Activated naive CD4-positive, alpha-beta T cell treated with anti-CD3 and anti-CD28 coated beads for 36 hours (primary cell): ENCODE data around the gene SGCA. TPM values are rescaled to one million over a fixed set of nuclear protein-coding genes. Genes with fewer than 3 reads are reported as not detected.

Experiments
- CTCF ChIA-PET: fragments of 350-600 bp; sonication (Branson Sonifier 250); formaldehyde crosslinking; loops from one replicate; lab custom pipeline; 2021; ENCODE audit warnings: antibody characterized with exemption; lab: Charles Lee
- DNase-seq: peaks from one replicate; pipeline ENCODE4 v3.0.0-alpha.2; 2020
- H3K27ac Mint-ChIP-seq: one replicate; pipeline ENCODE4 v1.8.0; 2021; ENCODE audit warnings: mild to moderate bottlenecking, mixed read lengths
- H3K27me3 Mint-ChIP-seq: one replicate; pipeline ENCODE4 v1.8.0; 2021; ENCODE audit warnings: low read depth, mixed read lengths
- H3K36me3 Mint-ChIP-seq: one replicate; pipeline ENCODE4 v1.8.0; 2021; ENCODE audit warnings: low read depth, mixed read lengths
- H3K4me1 Mint-ChIP-seq: one replicate; pipeline ENCODE4 v1.8.0; 2021; ENCODE audit warnings: low read depth, mixed read lengths
- H3K4me3 Mint-ChIP-seq: one replicate; pipeline ENCODE4 v1.8.0; 2021; ENCODE audit warnings: mild to moderate bottlenecking, moderate library complexity, mixed read lengths
- H3K9me3 Mint-ChIP-seq: one replicate; pipeline ENCODE4 v1.8.0; 2021; ENCODE audit warnings: mixed read lengths
- intact Hi-C: fragments of 100-400 bp; cut with micrococcal nuclease; formaldehyde crosslinking; loops from one replicate; pipeline ENCODE4 v1.15.1; 2023
- total RNA-seq, 2 experiments: library from RNA; stranded (reverse); gene quantifications; one replicate each; pipeline ENCODE4 v1.2.3, GENCODE V29; 2021

Gene SGCA
- total RNA-seq, 2 experiments from 2014 or later, result 0.14 TPM; not detected in 1

DNA sequence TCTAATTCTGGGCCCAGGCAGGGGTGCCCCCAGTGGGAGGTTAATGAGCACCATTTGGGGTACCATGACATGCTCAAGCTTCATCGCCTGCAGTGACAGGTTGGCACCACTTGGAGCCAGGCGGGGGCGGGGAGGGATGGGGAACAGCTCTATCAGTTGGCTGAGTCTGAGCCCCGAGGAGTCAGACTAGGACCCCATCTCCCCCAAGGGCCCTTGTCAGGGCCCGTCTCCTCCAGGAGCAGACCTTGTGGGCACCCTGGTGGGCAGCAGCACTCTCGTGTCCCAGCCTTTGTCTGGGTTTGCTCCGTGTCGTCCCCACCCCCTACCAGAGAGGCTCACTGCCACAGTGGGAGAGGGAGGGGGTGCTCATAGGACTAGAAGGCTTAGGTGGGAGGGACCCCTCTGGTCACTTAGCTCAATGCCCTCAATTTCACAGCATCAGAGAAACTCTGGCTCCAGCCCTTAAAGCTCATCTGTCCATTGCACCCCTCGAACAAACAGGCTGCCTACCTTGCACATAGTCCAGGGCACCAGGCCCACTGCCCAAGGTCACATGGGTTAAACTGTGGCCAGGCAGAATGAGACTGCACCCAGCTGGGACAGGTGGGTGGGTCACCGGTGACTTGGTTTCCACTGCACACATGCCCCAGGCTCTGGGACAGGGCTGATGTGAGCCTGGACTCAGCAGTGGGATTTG, 19.4 kb upstream of the SGCA start:
- H3K4me3 Mint-ChIP-seq, result peak overlapping the region; percentile 98
- CTCF ChIA-PET, result interaction anchor here (0.9 to 3.1 kb wide), 8 partner anchors 7 to 52 kb away, joined by 3 to 21 read pairs (median 5); no protein-coding TSS in a partner anchor
- H3K27me3 Mint-ChIP-seq, result no peaks in the 10 kb centered on the region
- intact Hi-C loops, result no loop called here
- H3K27ac Mint-ChIP-seq, result peak overlapping the region; percentile 96
- H3K9me3 Mint-ChIP-seq, result no peaks in the 10 kb centered on the region
- peak; percentile 43 for DNase-seq
- H3K36me3 Mint-ChIP-seq, result peaks cover 44% of the 10 kb centered on the region
- H3K4me1 Mint-ChIP-seq, result peaks cover 58% of the 10 kb centered on the region

DNA sequence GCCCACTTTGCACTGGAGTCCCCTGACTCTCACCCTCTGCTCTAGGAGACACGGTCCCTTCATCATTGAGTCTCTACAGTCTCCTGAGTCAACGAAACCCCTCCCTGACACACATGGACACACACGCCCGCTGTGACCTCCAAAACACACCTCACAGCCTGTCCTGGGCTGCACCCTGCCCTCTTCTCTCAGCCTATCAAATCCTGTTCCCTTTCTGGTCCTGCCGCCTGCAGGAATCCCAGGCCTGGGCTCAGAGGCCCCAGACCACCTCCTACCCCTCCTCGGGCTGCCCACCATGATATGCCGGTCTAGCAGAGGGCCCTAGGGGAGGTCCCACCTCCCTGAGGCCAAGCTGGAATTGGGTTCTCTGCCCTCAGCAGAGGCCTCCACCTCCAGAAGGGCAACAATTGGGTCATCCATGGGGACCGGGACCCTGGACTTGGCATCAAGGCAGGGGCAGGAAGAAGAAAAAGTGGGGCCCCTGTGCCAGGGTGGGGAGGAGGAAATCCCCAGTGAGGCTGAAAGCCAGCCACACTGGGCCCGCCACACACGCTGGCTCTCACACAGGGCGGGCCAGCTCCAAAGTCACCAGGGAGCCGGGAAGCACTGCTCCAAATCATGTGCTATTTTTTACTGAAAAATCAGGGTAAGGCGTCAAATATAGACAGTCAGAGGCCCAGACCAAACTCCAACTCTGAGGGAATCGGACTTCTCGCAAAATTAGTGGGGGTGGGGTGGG, 18.7 kb upstream of the SGCA start:
- intact Hi-C loops, result no loop called here
- H3K27me3 Mint-ChIP-seq, result no peaks in the 10 kb centered on the region
- peak; percentile 44 for DNase-seq
- CTCF ChIA-PET, result interaction anchor here (0.8 to 3.1 kb wide), 10 partner anchors 7 to 50 kb away, joined by 3 to 21 read pairs (median 5); no protein-coding TSS in a partner anchor
- peaks cover 39% of the 10 kb centered on the region for H3K36me3 Mint-ChIP-seq
- peaks cover 56% of the 10 kb centered on the region for H3K4me1 Mint-ChIP-seq
- H3K27ac Mint-ChIP-seq, result peak overlapping the region; percentile 96
- H3K9me3 Mint-ChIP-seq, result no peaks in the 10 kb centered on the region
- H3K4me3 Mint-ChIP-seq, result peak overlapping the region; percentile 98

DNA sequence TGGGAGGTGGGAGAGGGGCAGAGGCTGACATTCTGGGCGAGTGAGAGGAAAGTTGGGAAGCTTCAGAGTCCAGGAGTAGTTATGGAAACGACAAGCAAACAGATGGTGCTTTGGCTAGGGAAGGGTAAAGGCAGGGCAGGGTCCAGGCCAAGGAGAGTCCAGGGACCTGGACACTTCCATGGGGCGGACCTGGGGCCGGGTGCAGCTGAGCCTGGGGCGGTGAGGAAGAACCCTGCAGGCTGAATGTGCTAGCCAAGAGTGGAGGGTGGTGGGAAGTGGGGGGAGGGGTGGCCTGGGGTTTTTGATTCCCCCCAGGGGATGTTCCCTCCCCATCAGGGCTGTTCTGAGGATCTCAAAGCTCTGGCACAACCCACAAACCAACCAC, 18.0 kb upstream of the SGCA start:
- H3K4me1 Mint-ChIP-seq, result peaks cover 54% of the 10 kb centered on the region
- peak overlapping the region; percentile 98 for H3K4me3 Mint-ChIP-seq
- intact Hi-C loops, result loop anchor here (1.0 to 2.0 kb wide), 3 partner anchors 8 to 719 kb away; partner anchors contain the start of genes PDK2 and TOB1
- H3K9me3 Mint-ChIP-seq, result no peaks in the 10 kb centered on the region
- H3K36me3 Mint-ChIP-seq, result peaks cover 34% of the 10 kb centered on the region
- H3K27me3 Mint-ChIP-seq, result no peaks in the 10 kb centered on the region
- H3K27ac Mint-ChIP-seq, result peak overlapping the region; percentile 96
- DNase-seq, result peak; percentile 66
- CTCF ChIA-PET, result interaction anchor here (0.6 to 2.7 kb wide), 8 partner anchors 8 to 54 kb away, joined by 3 to 21 read pairs (median 6); no protein-coding TSS in a partner anchor

DNA sequence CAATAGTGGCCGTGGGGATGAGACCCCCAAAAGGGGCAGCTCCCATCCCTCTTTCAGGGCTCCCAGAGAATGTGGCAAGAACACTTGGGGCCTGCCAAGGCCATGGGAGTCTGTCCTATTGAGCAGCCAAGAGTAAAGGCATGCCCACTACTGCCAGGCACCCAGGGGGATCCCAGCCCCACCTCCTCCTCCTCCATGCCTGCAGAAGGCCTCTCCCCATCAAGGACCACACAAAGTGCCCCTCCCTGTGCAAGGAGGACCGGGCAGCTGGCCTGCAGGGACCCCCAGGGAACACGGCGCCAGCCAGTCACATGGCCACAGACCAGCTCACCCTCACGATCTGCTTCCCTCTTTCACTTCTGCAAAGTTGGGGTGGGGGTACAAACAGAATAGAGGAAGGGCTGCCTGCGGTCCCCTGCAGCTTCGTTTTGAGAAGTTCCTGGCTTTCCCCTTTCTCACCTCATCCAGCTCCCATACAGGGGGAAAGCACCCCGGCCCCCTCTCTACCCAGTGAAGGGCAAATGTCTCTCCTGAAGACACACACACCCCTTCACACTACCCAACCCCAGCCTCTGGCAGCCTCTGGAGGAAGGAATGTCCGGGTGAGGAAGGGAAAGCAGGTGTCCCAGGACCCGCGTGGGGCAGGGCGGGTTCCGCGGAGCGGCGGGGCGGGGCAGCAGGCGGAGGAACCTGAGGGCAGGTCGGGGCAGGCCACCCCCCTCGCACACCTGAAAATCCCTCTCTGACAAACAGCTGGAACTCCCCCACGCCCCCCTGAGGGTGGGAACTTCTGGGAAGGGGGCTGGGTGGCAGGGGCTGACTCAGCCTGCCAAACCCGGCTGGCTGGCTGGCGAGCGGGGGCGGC, 17.3 kb upstream of the SGCA start:
- Mint-ChIP-seq H3K9me3 (no peaks in the 10 kb centered on the region), H3K4me1 (peaks cover 50% of the 10 kb centered on the region), H3K4me3 (peak overlapping the region; percentile 98), H3K27me3 (no peaks in the 10 kb centered on the region), H3K36me3 (peaks cover 32% of the 10 kb centered on the region), H3K27ac (peak overlapping the region; percentile 96)
- intact Hi-C loops, result loop anchor here (1.0 to 2.0 kb wide), 3 partner anchors 8 to 718 kb away; partner anchors contain the start of genes PDK2 and TOB1
- CTCF ChIA-PET, result interaction anchor here (0.6 to 2.7 kb wide), 7 partner anchors 9 to 55 kb away, joined by 3 to 21 read pairs (median 6); no protein-coding TSS in a partner anchor
- DNase-seq, result peak; percentile 95

DNA sequence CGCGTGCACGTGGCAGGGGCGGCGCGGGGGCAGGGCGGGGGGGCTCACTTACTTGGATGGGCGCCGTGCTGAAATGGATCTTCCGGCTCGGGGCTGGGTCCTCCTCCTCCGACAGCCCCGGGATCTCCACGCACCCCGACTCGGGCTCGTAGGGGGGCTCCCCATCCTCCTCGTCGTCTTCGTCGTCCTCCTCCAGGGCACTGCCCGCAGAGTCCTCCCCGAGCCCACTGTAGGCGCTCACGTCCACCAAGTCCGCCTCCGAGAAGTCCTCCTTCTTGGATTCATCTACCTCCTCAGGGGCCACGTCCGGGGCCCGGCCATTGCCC, 16.8 kb upstream of the SGCA start:
- Mint-ChIP-seq H3K36me3 (peaks cover 31% of the 10 kb centered on the region), H3K4me1 (peaks cover 50% of the 10 kb centered on the region), H3K27me3 (no peaks in the 10 kb centered on the region), H3K27ac (peak overlapping the region; percentile 96), H3K9me3 (no peaks in the 10 kb centered on the region), H3K4me3 (peak overlapping the region; percentile 98)
- no peak for DNase-seq
- intact Hi-C loops, result loop anchor here (2.0 kb wide), 1 partner anchor 718 kb away; the partner anchor contains the start of gene TOB1
- CTCF ChIA-PET, result interaction anchor here (1.1 to 2.7 kb wide), 4 partner anchors 9 to 20 kb away, joined by 4 to 21 read pairs (median 8); no protein-coding TSS in a partner anchor

DNA sequence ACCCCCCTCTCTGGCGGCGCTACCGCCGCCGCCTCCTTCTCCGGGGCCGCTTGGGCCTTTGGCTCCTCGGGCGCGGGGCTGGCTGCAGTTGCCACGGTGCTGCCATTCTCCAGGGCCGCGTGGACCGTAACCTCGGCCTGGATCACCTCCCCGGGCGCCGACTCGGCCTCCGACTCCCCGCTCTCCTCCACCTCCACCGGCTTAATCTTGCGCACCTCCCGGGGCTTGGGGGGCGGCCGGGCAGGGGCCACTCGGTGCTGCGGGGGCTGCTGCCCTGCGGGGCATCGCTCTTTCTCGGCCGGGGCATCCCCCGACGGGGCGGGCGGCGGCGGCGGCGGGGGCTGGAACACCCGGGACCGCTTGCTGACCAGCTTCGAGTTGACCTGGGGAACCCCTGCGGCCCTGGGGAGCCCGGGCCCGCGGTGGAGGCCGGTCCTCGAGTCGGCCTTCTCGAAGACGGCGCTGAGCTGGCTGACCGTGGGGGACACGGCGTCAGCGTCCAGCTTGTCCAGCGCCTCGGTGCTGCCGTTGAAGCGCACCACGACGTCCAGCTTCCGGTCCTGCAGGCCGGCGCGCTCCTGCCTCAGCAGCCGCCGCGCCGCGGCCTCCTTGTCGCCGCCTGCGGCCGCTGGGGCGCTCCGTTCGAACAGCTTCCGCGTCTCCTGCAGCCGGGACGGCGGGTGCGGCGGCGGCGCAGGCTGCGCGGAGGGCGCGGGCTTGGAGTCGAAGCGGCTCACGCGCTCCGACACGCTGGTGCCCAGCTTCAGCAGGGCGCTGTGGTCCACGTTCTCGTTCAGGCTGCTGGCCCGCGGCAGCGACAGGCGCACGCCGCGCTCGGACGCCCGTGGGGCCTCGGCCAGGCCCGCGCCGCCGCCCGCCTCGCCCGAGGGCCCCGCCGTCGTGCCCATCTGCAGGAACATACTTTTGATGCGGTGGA, 16.1 kb upstream of the SGCA start:
- DNase-seq, result peak; percentile 59
- no peaks in the 10 kb centered on the region for H3K9me3 Mint-ChIP-seq
- intact Hi-C loops, result loop anchor here (2.0 to 5.0 kb wide), 3 partner anchors 33 to 717 kb away; partner anchors contain the start of gene TOB1
- H3K4me1 Mint-ChIP-seq, result peaks cover 50% of the 10 kb centered on the region
- CTCF ChIA-PET, result interaction anchor here (0.7 to 3.6 kb wide), 6 partner anchors 10 to 57 kb away, joined by 4 to 21 read pairs (median 8); no protein-coding TSS in a partner anchor
- H3K27ac Mint-ChIP-seq, result peak overlapping the region; percentile 96
- no peaks in the 10 kb centered on the region for H3K27me3 Mint-ChIP-seq
- H3K4me3 Mint-ChIP-seq, result peak overlapping the region; percentile 98
- H3K36me3 Mint-ChIP-seq, result peaks cover 25% of the 10 kb centered on the region

DNA sequence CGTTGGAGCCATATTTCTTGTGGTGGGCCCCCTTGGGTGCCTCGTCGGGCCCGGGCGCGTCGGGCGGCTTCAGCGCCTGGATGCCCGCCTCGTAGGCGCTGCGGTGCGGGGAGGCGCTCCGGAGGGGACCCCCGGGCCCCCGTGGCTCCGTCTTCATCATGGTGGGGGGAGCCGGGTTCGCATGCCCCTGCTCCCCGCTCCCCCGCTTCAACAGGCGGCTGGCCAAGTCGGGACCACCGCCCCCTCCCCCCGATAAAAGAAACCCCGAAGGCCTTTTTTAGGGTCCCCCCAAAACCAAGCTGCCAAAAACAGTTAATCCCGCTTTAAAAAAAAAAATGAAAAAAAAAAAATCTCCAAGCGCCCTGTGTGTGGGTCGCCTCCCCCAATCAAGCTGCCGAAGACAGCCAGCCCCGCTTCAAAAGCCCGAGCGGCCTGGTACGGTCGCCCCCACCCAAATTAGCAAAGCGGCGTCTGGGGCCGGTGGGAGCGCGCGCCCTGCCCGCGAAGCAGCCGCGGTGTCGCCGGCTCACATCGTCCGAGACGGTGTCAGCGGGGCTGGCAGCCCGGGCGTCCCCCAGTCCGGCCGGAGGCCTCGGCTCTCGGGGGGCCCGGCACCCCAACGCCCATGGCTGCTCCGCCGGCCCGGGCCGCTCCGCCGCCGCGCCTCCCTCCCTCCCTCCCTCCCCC, 15.3 kb upstream of the SGCA start, which contains the start of gene PPP1R9B:
Gene PPP1R9B, minus strand, starts transcription at position 324 of the 687 bp plus-strand sequence. Its CDS starts 164 bp downstream, at position 160.
- Mint-ChIP-seq H3K9me3 (no peaks in the 10 kb centered on the region), H3K27me3 (no peaks in the 10 kb centered on the region)
- intact Hi-C loops, result loop anchor here (1.0 to 5.0 kb wide), 4 partner anchors 11 to 413 kb away; no protein-coding TSS in a partner anchor

DNA sequence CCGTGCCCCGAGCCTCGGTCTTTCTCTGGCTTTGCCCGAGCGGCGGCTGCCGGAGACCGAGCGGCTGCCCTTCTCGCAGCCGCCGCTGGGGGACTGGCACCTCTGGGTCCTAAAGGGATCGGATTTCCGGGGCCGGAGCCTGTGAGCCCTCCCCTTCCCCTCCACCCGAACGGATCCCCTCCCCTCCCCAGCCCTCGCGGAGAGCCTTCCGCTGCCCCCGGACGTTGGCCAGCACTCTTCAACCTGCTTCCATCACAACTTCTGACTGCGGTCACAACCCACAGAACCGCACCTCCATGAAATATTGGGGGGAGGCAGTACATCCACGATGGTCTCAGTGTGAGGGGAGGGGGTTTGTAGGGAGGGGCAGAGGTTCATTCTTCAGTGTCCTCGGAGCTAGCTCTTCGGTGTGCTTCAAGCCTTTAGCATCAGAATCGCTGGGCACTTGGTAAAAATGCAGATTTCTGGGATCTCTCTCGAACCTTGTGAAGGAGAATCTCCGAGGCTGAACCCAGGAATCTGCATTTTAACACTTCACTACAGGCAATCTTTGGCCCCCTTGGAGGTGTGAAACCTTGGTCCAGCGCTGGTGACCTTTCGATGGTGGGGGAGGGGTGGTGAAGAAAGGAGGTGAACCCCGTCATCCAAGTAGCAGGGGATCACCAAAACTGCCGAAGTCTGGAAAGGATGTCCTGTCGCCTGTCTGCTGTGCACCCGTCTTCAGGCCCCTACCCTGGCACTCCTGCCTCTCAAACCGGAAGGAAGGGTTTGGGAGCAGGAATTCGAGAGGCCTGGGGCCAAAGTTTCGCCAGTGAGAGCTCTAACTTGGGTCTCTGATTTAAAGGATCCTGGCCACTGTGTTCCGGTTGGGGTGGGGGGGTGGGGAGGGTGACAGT, 14.5 kb upstream of the SGCA start:
- peak overlapping the region; percentile 96 for H3K27ac Mint-ChIP-seq
- H3K4me1 Mint-ChIP-seq, result peaks cover 44% of the 10 kb centered on the region
- peak; percentile 94 for DNase-seq
- no peaks in the 10 kb centered on the region for H3K9me3 Mint-ChIP-seq
- no peaks in the 10 kb centered on the region for H3K27me3 Mint-ChIP-seq
- intact Hi-C loops, result loop anchor here (1.0 to 5.0 kb wide), 4 partner anchors 10 to 414 kb away; no protein-coding TSS in a partner anchor
- H3K4me3 Mint-ChIP-seq, result peak overlapping the region; percentile 88
- peaks cover 19% of the 10 kb centered on the region for H3K36me3 Mint-ChIP-seq
- CTCF ChIA-PET, result interaction anchor here (0.6 to 3.6 kb wide), 12 partner anchors 10 to 1275 kb away, joined by 3 to 32 read pairs (median 4); no protein-coding TSS in a partner anchor

More for the DNA sequence above, 15.3 kb upstream of the SGCA start, which contains the start of gene PPP1R9B:
- H3K4me3 Mint-ChIP-seq, result peak within 1 kb of the TSS; percentile 98
- peak within 1 kb of the TSS; percentile 96 for H3K27ac Mint-ChIP-seq
- CTCF ChIA-PET, result interaction anchor here (0.6 to 3.6 kb wide), 9 partner anchors 11 to 1274 kb away, joined by 3 to 32 read pairs (median 6); no protein-coding TSS in a partner anchor
- peaks cover 49% of the 10 kb centered on the region for H3K4me1 Mint-ChIP-seq
- peaks cover 20% of the 10 kb centered on the region for H3K36me3 Mint-ChIP-seq
- no peak for DNase-seq

DNA sequence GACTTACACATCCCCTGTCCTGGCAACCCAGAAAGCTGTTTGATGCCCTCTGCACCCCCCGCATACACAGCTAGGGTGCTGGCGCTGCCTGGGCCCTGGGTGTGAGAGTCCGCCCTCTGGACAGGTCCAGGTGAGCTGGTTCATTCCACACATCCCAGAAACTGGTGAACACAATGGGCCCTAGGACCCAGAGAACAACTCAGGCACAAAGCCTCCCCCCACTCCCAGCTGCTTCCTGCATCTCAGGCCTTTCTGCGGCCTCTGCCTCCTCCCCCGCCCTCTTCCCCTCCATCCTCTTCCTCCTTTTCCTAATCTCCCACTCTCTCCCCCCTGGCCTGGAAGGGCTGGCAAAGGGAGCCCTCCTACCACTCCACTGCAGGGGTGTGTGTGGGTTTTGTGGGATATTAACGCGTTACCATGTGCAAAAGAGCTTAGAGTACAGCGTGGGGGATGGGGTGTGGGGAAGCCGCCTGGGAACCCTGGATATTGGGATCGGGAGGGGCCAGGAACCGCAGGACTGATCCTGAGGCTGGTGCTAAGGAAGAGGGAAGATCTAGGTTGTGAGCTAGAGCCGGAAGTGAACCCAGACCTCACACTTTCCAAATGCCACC, 13.8 kb upstream of the SGCA start:
- CTCF ChIA-PET, result interaction anchor here (0.6 to 3.6 kb wide), 13 partner anchors 9 to 295 kb away, joined by 3 to 32 read pairs (median 4); no protein-coding TSS in a partner anchor
- Mint-ChIP-seq H3K4me1 (peaks cover 37% of the 10 kb centered on the region), H3K36me3 (peaks cover 16% of the 10 kb centered on the region), H3K27me3 (no peaks in the 10 kb centered on the region), H3K4me3 (peak overlapping the region; percentile 88), H3K27ac (peak overlapping the region; percentile 96), H3K9me3 (no peaks in the 10 kb centered on the region)
- intact Hi-C loops, result loop anchor here (1.0 to 5.0 kb wide), 4 partner anchors 9 to 415 kb away; no protein-coding TSS in a partner anchor
- peak; percentile 72 for DNase-seq
